Measurements from ENCODE around the gene LRRC8C.

GRCh38 chr1:89743788-89744187 lies 110.9 kb downstream of the LRRC8C start:
- TF ChIP-seq CTCF (IDR thresholded peaks at IDR 0.05) (no peak), POLR2AphosphoS5 (IDR thresholded peaks at IDR 0.05) (no peak), POLR2A (IDR thresholded peaks at IDR 0.05) (no peak), EP300 (IDR thresholded peaks at IDR 0.05) (no peak)

Data from upper lobe of left lung (tissue), 4 donors.